Neural crest cell (in vitro differentiated cells): ENCODE results near the gene USP17L21. TPM values are rescaled to one million over a fixed set of nuclear protein-coding genes. Genes with fewer than 3 reads are reported as not detected.
"Not testable (repeated sequence)": the region's sequence is repeated elsewhere in the genome, so short reads cannot be mapped to it uniquely, and the experiment has no call there.

ENCODE experiments used
- DNase-seq: peaks from one replicate; pipeline ENCODE4 v3.0.0; 2021; ENCODE audit warnings: low read depth, mixed read lengths, low spot score
- H3K27ac Mint-ChIP-seq: one replicate; pipeline ENCODE4 v1.8.0; 2021; ENCODE audit warnings: mild to moderate bottlenecking, mixed read lengths; ENCODE audit not compliant: unreplicated experiment
- H3K27me3 Mint-ChIP-seq: 2 replicates; pipeline ENCODE4 v1.8.0; 2021; ENCODE audit warnings: low read depth, mild to moderate bottlenecking, mixed read lengths
- H3K36me3 Mint-ChIP-seq: 2 replicates; pipeline ENCODE4 v1.8.0; 2021; ENCODE audit warnings: low read depth, mild to moderate bottlenecking, mixed read lengths
- H3K4me1 Mint-ChIP-seq: 2 replicates; pipeline ENCODE4 v1.8.0; 2021; ENCODE audit warnings: mixed read lengths
- H3K4me3 Mint-ChIP-seq: one replicate; pipeline ENCODE4 v1.8.0; 2021; ENCODE audit warnings: mild to moderate bottlenecking, mixed read lengths
- H3K9me3 Mint-ChIP-seq: 2 replicates; pipeline ENCODE4 v1.8.0; 2021; ENCODE audit warnings: mixed read lengths
- long read RNA-seq: library from polyadenylated mRNA; unstranded; transcript quantifications from one replicate; pipeline ENCODE4 v2.0.0, GENCODE V29; 2020
- total RNA-seq: library from RNA; stranded (reverse); gene quantifications from 2 replicates; pipeline ENCODE4 v1.2.1, GENCODE V29; 2021

The USP17L21 gene, protein sequence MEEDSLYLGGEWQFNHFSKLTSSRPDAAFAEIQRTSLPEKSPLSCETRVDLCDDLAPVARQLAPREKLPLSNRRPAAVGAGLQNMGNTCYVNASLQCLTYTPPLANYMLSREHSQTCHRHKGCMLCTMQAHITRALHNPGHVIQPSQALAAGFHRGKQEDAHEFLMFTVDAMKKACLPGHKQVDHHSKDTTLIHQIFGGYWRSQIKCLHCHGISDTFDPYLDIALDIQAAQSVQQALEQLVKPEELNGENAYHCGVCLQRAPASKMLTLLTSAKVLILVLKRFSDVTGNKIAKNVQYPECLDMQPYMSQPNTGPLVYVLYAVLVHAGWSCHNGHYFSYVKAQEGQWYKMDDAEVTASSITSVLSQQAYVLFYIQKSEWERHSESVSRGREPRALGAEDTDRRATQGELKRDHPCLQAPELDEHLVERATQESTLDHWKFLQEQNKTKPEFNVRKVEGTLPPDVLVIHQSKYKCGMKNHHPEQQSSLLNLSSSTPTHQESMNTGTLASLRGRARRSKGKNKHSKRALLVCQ
- total RNA-seq, result not detected in 2 replicates
- long read RNA-seq, result 0 reads

DNA sequence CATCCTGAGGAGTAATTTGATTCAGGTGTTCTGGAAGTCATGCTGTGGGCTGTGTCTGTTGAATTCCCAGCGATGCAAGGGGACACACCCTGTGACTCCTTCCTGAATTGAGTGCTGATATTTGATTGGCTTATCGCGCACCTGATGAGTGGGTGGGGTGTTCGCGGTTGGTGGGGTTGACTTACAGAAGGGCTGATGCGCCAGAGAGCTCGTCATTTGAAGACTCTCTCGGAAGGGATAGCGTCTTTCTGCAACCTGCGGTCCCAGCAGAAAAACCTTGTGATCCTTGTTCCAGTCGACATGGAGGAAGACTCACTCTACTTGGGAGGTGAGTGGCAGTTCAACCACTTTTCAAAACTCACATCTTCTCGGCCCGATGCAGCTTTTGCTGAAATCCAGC is at the start of gene USP17L21:
Gene USP17L21 (plus strand): TSS at position 301 of the 400 bp plus-strand sequence. CDS start 0 bp downstream, at position 301.
- not testable (repeated sequence) for H3K27me3 Mint-ChIP-seq

DNA sequence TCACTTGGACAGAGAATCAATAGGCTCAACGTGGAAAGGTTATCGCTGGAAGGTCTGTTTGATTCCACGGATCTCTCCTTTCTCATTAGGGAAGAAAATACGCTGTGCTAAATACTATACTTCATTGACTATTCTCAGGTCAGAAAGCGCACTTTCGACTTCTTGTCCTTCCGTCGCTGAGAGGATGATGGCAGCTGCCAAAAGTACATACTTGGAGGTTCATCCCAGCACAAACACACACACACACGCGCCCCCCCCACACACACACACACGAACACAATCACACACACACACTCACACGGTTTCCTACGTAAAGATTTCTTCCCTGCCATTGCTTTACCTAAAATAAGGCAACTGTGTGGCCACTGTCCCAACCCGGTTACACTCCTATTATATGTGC is 48.0 kb upstream of the USP17L21 start:
- H3K4me3 Mint-ChIP-seq, H3K27me3 Mint-ChIP-seq: not testable (repeated sequence)

More for the DNA sequence above, at the start of gene USP17L21:
- H3K9me3 Mint-ChIP-seq, H3K4me1 Mint-ChIP-seq, DNase-seq, H3K4me3 Mint-ChIP-seq, H3K27ac Mint-ChIP-seq, H3K36me3 Mint-ChIP-seq: not testable (repeated sequence)

DNA sequence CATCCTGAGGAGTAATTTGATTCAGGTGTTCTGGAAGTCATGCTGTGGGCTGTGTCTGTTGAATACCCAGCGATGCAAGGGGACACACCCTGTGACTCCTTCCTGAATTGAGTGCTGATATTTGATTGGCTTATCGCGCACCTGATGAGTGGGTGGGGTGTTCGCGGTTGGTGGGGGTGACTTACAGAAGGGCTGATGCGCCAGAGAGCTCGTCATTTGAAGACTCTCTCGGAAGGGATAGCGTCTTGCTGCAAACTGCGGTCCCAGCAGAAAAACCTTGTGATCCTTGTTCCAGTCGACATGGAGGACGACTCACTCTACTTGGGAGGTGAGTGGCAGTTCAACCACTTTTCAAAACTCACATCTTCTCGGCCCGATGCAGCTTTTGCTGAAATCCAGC is 47.6 kb upstream of the USP17L21 start, which contains the start of gene USP17L11:
Gene USP17L11 (plus strand): TSS at position 301 of the 400 bp plus-strand sequence. CDS start 0 bp downstream, at position 301.
- not testable (repeated sequence) for H3K9me3 Mint-ChIP-seq, H3K27me3 Mint-ChIP-seq, H3K4me3 Mint-ChIP-seq, H3K4me1 Mint-ChIP-seq, DNase-seq, H3K36me3 Mint-ChIP-seq, H3K27ac Mint-ChIP-seq

More for the DNA sequence above, 48.0 kb upstream of the USP17L21 start:
- not testable (repeated sequence) for H3K27ac Mint-ChIP-seq, H3K9me3 Mint-ChIP-seq, H3K4me1 Mint-ChIP-seq, DNase-seq, H3K36me3 Mint-ChIP-seq

DNA sequence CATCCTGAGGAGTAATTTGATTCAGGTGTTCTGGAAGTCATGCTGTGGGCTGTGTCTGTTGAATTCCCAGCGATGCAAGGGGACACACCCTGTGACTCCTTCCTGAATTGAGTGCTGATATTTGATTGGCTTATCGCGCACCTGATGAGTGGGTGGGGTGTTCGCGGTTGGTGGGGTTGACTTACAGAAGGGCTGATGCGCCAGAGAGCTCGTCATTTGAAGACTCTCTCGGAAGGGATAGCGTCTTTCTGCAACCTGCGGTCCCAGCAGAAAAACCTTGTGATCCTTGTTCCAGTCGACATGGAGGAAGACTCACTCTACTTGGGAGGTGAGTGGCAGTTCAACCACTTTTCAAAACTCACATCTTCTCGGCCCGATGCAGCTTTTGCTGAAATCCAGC is 42.8 kb upstream of the USP17L21 start, which contains the start of gene USP17L12:
Gene USP17L12 (plus strand): TSS at position 301 of the 400 bp plus-strand sequence. CDS start 0 bp downstream, at position 301.
- not testable (repeated sequence) for H3K4me3 Mint-ChIP-seq, DNase-seq, H3K9me3 Mint-ChIP-seq, H3K27me3 Mint-ChIP-seq, H3K4me1 Mint-ChIP-seq, H3K27ac Mint-ChIP-seq, H3K36me3 Mint-ChIP-seq

DNA sequence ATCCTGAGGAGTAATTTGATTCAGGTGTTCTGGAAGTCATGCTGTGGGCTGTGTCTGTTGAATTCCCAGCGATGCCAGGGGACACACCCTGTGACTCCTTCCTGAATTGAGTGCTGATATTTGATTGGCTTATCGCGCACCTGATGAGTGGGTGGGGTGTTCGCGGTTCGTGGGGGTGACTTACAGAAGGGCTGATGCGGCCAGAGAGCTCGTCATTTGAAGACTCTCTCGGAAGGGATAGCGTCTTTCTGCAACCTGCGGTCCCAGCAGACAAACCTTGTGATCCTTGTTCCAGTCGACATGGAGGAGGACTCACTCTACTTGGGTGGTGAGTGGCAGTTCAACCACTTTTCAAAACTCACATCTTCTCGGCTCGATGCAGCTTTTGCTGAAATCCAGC is 38.1 kb upstream of the USP17L21 start, which contains the start of gene USP17L13:
Gene USP17L13 (plus strand): TSS at position 301 of the 400 bp plus-strand sequence. CDS start 0 bp downstream, at position 301.
- DNase-seq, H3K9me3 Mint-ChIP-seq, H3K27ac Mint-ChIP-seq, H3K4me1 Mint-ChIP-seq, H3K4me3 Mint-ChIP-seq, H3K27me3 Mint-ChIP-seq, H3K36me3 Mint-ChIP-seq: not testable (repeated sequence)

DNA sequence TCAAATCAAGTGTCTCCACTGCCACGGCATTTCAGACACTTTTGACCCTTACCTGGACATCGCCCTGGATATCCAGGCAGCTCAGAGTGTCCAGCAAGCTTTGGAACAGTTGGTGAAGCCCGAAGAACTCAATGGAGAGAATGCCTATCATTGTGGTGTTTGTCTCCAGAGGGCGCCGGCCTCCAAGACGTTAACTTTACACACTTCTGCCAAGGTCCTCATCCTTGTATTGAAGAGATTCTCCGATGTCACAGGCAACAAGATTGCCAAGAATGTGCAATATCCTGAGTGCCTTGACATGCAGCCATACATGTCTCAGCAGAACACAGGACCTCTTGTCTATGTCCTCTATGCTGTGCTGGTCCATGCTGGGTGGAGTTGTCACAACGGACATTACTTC is 32.4 kb upstream of the USP17L21 start:
- not testable (repeated sequence) for H3K27me3 Mint-ChIP-seq, H3K36me3 Mint-ChIP-seq, H3K27ac Mint-ChIP-seq, H3K4me1 Mint-ChIP-seq, H3K4me3 Mint-ChIP-seq, H3K9me3 Mint-ChIP-seq
- peak; percentile 0 for DNase-seq

DNA sequence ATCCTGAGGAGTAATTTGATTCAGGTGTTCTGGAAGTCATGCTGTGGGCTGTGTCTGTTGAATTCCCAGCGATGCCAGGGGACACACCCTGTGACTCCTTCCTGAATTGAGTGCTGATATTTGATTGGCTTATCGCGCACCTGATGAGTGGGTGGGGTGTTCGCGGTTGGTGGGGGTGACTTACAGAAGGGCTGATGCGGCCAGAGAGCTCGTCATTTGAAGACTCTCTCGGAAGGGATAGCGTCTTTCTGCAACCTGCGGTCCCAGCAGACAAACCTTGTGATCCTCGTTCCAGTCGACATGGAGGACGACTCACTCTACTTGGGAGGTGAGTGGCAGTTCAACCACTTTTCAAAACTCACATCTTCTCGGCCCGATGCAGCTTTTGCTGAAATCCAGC is 28.6 kb upstream of the USP17L21 start, which contains the start of gene USP17L15:
Gene USP17L15 (plus strand): TSS at position 301 of the 400 bp plus-strand sequence. CDS start 0 bp downstream, at position 301.
- DNase-seq, H3K4me3 Mint-ChIP-seq, H3K27me3 Mint-ChIP-seq, H3K4me1 Mint-ChIP-seq, H3K9me3 Mint-ChIP-seq, H3K27ac Mint-ChIP-seq, H3K36me3 Mint-ChIP-seq: not testable (repeated sequence)

DNA sequence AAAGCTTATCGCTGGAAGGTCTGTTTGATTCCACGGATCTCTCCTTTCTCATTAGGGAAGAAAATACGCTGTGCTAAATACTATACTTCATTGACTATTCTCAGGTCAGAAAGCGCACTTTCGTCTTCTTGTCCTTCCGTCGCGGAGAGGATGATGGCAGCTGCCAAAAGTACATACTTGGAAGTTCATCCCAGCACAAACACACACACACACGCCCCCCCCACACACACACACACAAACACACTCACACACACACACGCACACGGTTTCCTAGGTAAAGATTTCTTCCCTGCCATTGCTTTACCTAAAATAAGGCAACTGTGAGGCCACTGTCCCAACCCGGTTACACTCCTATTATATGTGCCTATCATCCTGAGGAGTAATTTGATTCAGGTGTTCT is 24.2 kb upstream of the USP17L21 start:
- not testable (repeated sequence) for H3K36me3 Mint-ChIP-seq, H3K4me3 Mint-ChIP-seq

DNA sequence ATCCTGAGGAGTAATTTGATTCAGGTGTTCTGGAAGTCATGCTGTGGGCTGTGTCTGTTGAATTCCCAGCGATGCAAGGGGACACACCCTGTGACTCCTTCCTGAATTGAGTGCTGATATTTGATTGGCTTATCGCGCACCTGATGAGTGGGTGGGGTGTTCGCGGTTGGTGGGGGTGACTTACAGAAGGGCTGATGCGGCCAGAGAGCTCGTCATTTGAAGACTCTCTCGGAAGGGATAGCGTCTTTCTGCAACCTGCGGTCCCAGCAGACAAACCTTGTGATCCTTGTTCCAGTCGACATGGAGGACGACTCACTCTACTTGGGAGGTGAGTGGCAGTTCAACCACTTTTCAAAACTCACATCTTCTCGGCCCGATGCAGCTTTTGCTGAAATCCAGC is 19.1 kb upstream of the USP17L21 start, which contains the start of gene USP17L17:
Gene USP17L17 (plus strand): TSS at position 301 of the 400 bp plus-strand sequence. CDS start 0 bp downstream, at position 301.
- H3K27ac Mint-ChIP-seq, H3K36me3 Mint-ChIP-seq, H3K27me3 Mint-ChIP-seq, H3K4me3 Mint-ChIP-seq, H3K9me3 Mint-ChIP-seq, H3K4me1 Mint-ChIP-seq, DNase-seq: not testable (repeated sequence)

More for the DNA sequence above, 24.2 kb upstream of the USP17L21 start:
- DNase-seq, H3K4me1 Mint-ChIP-seq, H3K27me3 Mint-ChIP-seq, H3K27ac Mint-ChIP-seq, H3K9me3 Mint-ChIP-seq: not testable (repeated sequence)

DNA sequence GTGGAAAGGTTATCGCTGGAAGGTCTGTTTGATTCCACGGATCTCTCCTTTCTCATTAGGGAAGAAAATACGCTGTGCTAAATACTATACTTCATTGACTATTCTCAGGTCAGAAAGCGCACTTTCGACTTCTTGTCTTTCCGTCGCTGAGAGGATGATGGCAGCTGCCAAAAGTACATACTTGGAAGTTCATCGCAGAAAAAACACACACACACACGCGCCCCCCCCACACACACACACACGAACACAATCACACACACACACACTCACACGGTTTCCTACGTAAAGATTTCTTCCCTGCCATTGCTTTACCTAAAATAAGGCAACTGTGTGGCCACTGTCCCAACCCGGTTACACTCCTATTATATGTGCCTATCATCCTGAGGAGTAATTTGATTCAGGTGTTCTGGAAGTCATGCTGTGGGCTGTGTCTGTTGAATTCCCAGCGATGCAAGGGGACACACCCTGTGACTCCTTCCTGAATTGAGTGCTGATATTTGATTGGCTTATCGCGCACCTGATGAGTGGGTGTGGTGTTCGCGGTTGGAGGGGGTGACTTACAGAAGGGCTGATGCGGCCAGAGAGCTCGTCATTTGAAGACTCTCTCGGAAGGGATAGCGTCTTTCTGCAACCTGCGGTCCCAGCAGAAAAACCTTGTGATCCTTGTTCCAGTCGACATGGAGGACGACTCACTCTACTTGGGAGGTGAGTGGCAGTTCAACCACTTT is 14.6 kb upstream of the USP17L21 start, which contains the start of gene USP17L18:
Gene USP17L18 (plus strand): TSS at position 678 of the 728 bp plus-strand sequence. CDS start 0 bp downstream, at position 678.
- not testable (repeated sequence) for H3K4me3 Mint-ChIP-seq, H3K27me3 Mint-ChIP-seq, H3K27ac Mint-ChIP-seq, H3K9me3 Mint-ChIP-seq, H3K36me3 Mint-ChIP-seq, DNase-seq, H3K4me1 Mint-ChIP-seq

DNA sequence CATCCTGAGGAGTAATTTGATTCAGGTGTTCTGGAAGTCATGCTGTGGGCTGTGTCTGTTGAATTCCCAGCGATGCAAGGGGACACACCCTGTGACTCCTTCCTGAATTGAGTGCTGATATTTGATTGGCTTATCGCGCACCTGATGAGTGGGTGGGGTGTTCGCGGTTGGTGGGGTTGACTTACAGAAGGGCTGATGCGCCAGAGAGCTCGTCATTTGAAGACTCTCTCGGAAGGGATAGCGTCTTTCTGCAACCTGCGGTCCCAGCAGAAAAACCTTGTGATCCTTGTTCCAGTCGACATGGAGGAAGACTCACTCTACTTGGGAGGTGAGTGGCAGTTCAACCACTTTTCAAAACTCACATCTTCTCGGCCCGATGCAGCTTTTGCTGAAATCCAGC is 9.6 kb upstream of the USP17L21 start, which contains the start of gene USP17L19:
Gene USP17L19 (plus strand): TSS at position 301 of the 400 bp plus-strand sequence. CDS start 0 bp downstream, at position 301.
- not testable (repeated sequence) for H3K27ac Mint-ChIP-seq, H3K36me3 Mint-ChIP-seq, H3K4me3 Mint-ChIP-seq, DNase-seq, H3K4me1 Mint-ChIP-seq, H3K9me3 Mint-ChIP-seq, H3K27me3 Mint-ChIP-seq

DNA sequence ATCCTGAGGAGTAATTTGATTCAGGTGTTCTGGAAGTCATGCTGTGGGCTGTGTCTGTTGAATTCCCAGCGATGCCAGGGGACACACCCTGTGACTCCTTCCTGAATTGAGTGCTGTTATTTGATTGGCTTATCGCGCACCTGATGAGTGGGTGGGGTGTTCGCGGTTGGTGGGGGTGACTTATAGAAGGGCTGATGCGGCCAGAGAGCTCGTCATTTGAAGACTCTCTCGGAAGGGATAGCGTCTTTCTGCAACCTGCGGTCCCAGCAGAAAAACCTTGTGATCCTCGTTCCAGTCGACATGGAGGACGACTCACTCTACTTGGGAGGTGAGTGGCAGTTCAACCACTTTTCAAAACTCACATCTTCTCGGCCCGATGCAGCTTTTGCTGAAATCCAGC is 4.8 kb upstream of the USP17L21 start, which contains the start of gene USP17L20:
Gene USP17L20 (plus strand): TSS at position 301 of the 400 bp plus-strand sequence. CDS start 0 bp downstream, at position 301.
- H3K4me1 Mint-ChIP-seq, H3K27me3 Mint-ChIP-seq, H3K9me3 Mint-ChIP-seq, H3K4me3 Mint-ChIP-seq, DNase-seq, H3K36me3 Mint-ChIP-seq, H3K27ac Mint-ChIP-seq: not testable (repeated sequence)

DNA sequence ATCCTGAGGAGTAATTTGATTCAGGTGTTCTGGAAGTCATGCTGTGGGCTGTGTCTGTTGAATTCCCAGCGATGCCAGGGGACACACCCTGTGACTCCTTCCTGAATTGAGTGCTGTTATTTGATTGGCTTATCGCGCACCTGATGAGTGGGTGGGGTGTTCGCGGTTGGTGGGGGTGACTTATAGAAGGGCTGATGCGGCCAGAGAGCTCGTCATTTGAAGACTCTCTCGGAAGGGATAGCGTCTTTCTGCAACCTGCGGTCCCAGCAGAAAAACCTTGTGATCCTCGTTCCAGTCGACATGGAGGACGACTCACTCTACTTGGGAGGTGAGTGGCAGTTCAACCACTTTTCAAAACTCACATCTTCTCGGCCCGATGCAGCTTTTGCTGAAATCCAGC is 4.6 kb downstream of the USP17L21 start, which contains the start of gene USP17L22:
Gene USP17L22 (plus strand): TSS at position 301 of the 400 bp plus-strand sequence. CDS start 0 bp downstream, at position 301.
- H3K36me3 Mint-ChIP-seq, H3K4me3 Mint-ChIP-seq, H3K9me3 Mint-ChIP-seq, H3K27ac Mint-ChIP-seq, H3K4me1 Mint-ChIP-seq, H3K27me3 Mint-ChIP-seq, DNase-seq: not testable (repeated sequence)
